ENCODE results near the gene ZC3H12D.

Gene ZC3H12D

DNA sequence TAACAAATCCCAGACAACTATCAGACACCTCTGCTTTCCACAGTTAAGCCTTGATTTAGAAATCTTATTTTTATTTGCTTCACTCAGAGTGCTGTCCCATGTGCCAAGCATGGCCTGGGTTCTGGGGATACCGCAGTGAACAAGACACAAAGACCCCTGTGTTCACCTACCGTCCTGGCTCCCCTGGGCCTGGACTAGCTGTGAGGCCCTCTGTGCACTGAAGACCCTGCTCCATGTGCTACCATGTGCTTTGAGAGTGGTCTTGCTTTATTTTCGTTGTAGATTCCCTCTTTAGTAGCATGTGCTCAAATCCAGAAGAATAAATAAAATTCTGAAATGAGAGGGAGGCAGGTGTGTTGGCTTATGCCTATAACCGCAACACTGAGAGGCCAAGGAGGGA, 62.2 kb downstream of the ZC3H12D start:
- Histone ChIP-seq H3K4me1 (ENCODE audit: control insufficient read depth, insufficient read depth, low read length) (0 out of 2 replicates have a peak, but pooled peaks cover 2% of the 10 kb centered on the region), H3K4me3 (ENCODE audit: low read depth, low read length) (no peak overlapping the region), H3K36me3 (ENCODE audit: control insufficient read depth in 2 of 2, insufficient read depth in 1 of 2, low read length in 2 of 2) (no peaks in the 10 kb centered on the region), H3K27ac (ENCODE audit: extremely low read depth, low read depth, low read length) (no peak overlapping the region), H3K9me3 (ENCODE audit: control insufficient read depth, insufficient read depth, low read depth, low read length) (no peaks in the 10 kb centered on the region)
- ChIA-PET POLR2A (no interaction called here), CTCF (interaction anchor here (0.6 to 1.6 kb wide), 4 partner anchors 80 to 396 kb away, joined by 3 to 5 read pairs (median 4); no protein-coding TSS in a partner anchor)
- TF ChIP-seq, protein P1, sequence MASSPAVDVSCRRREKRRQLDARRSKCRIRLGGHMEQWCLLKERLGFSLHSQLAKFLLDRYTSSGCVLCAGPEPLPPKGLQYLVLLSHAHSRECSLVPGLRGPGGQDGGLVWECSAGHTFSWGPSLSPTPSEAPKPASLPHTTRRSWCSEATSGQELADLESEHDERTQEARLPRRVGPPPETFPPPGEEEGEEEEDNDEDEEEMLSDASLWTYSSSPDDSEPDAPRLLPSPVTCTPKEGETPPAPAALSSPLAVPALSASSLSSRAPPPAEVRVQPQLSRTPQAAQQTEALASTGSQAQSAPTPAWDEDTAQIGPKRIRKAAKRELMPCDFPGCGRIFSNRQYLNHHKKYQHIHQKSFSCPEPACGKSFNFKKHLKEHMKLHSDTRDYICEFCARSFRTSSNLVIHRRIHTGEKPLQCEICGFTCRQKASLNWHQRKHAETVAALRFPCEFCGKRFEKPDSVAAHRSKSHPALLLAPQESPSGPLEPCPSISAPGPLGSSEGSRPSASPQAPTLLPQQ (tag by site-specific recombination; IDR thresholded peaks at IDR 0.05) = no peak
- 0 out of 2 replicates have a peak, but pooled peaks have one; percentile 23 for TF ChIP-seq ZBTB17 (tag by site-specific recombination; IDR thresholded peaks at IDR 0.05)

DNA sequence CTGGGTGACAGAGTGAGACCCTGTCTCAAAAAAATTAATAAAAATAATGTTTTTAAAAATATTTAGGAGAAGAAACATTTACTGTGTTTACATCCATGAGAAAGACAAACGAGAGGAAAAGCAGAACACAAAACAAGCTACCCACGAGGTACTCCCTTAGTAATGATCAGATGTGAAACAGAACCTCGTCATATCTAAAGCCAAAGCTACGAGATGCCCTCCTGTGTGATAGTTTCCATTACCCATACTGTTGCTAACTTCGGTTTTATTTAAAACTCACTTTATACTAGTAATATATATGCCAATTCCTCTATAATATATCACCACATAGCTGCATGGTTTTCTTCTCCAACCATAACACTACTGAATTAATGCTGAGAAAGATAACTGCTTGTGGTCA, 63.7 kb downstream of the ZC3H12D start:
- ChIA-PET POLR2A (no interaction called here), CTCF (interaction anchor here (0.6 to 4.1 kb wide), 7 partner anchors 12 to 843 kb away, joined by 3 to 30 read pairs (median 4); no protein-coding TSS in a partner anchor)
- TF ChIP-seq ZNF416 (tag by site-specific recombination; IDR thresholded peaks at IDR 0.05) = no peak
- no peak for TF ChIP-seq ZFP3 (tag by site-specific recombination; IDR thresholded peaks at IDR 0.05; ENCODE audit: low read depth)
- TF ChIP-seq, protein P2, sequence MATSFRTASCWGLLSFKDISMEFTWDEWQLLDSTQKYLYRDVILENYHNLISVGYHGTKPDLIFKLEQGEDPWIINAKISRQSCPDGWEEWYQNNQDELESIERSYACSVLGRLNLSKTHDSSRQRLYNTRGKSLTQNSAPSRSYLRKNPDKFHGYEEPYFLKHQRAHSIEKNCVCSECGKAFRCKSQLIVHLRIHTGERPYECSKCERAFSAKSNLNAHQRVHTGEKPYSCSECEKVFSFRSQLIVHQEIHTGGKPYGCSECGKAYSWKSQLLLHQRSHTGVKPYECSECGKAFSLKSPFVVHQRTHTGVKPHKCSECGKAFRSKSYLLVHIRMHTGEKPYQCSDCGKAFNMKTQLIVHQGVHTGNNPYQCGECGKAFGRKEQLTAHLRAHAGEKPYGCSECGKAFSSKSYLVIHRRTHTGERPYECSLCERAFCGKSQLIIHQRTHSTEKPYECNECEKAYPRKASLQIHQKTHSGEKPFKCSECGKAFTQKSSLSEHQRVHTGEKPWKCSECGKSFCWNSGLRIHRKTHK (tag by site-specific recombination; IDR thresholded peaks at IDR 0.05) = no peak
- no peak for TF ChIP-seq ZNF324 (tag by site-specific recombination; IDR thresholded peaks at IDR 0.05)
- no peak for TF ChIP-seq YY1 (tag by site-specific recombination; IDR thresholded peaks at IDR 0.05)
- TF ChIP-seq ZNF521 (tag by site-specific recombination; IDR thresholded peaks at IDR 0.05) = no peak
- no peak for TF ChIP-seq ZNF658 (tag by site-specific recombination; IDR thresholded peaks at IDR 0.05)
- TF ChIP-seq ZNF560 (tag by site-specific recombination; IDR thresholded peaks at IDR 0.05; ENCODE audit: borderline replicate concordance) = no peak
- no peak for TF ChIP-seq ZNF677 (tag by site-specific recombination; IDR thresholded peaks at IDR 0.05)
- no peak for TF ChIP-seq ZNF610 (tag by site-specific recombination; IDR thresholded peaks at IDR 0.05; ENCODE audit: borderline replicate concordance)
- H3K4me1 ChIP-seq (ENCODE audit: control insufficient read depth, insufficient read depth, low read length) = 0 out of 2 replicates have a peak, but pooled peaks cover 2% of the 10 kb centered on the region
- no peak overlapping the region for H3K4me3 ChIP-seq (ENCODE audit: low read depth, low read length)
- no peaks in the 10 kb centered on the region for H3K36me3 ChIP-seq (ENCODE audit: control insufficient read depth in 2 of 2, insufficient read depth in 1 of 2, low read length in 2 of 2)
- H3K9me3 ChIP-seq (ENCODE audit: control insufficient read depth, insufficient read depth, low read depth, low read length) = no peaks in the 10 kb centered on the region
- no peak overlapping the region for H3K27ac ChIP-seq (ENCODE audit: extremely low read depth, low read depth, low read length)

DNA sequence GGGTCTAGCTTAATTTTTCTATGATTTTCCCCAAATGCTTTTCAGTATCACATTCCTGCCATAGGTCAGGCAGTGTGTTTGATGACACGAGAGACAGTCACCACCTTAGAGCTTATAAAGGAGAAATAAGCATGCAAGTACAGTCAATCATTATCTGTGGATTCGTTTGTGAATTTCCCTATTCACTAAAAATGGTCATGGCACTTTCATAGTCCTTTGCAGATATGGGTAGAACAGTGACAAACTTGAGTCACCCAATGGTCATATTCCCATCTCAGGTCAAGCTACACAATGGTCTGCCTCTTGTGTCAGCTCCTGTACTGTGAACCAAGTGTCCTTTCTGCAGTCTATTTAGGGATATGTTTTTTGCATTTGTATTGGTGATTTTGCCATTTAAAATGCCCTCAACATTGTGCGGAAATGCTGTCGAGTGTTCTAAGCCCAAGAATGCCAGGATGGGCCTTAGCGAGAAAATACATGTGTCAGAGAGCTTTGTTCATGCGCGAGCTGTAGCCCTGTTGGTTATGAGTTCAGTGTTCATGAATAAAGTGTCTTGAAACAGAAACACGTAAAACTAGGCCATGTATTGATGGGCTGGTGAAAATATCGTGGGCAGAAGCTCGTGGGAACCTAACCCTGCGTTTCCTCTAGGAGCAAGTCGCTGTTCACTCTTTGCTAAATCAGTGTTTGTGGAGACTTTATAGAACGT, 65.0 kb downstream of the ZC3H12D start:
- Histone ChIP-seq H3K4me1 (ENCODE audit: control insufficient read depth, insufficient read depth, low read length) (0 out of 2 replicates have a peak, but pooled peaks cover 2% of the 10 kb centered on the region), H3K27ac (ENCODE audit: extremely low read depth, low read depth, low read length) (no peak overlapping the region), H3K36me3 (ENCODE audit: control insufficient read depth in 2 of 2, insufficient read depth in 1 of 2, low read length in 2 of 2) (peaks cover 0 to 2% of the 10 kb centered on the region in 2 experiments; a peak in 1 of 3 replicates), H3K9me3 (ENCODE audit: control insufficient read depth, insufficient read depth, low read depth, low read length) (no peaks in the 10 kb centered on the region), H3K4me3 (ENCODE audit: low read depth, low read length) (no peak overlapping the region)
- POLR2A ChIA-PET = no interaction called here
- TF ChIP-seq, protein P3, sequence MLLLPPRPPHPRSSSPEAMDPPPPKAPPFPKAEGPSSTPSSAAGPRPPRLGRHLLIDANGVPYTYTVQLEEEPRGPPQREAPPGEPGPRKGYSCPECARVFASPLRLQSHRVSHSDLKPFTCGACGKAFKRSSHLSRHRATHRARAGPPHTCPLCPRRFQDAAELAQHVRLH (tag by site-specific recombination; IDR thresholded peaks at IDR 0.05) = no peak
- TF ChIP-seq, protein P4, sequence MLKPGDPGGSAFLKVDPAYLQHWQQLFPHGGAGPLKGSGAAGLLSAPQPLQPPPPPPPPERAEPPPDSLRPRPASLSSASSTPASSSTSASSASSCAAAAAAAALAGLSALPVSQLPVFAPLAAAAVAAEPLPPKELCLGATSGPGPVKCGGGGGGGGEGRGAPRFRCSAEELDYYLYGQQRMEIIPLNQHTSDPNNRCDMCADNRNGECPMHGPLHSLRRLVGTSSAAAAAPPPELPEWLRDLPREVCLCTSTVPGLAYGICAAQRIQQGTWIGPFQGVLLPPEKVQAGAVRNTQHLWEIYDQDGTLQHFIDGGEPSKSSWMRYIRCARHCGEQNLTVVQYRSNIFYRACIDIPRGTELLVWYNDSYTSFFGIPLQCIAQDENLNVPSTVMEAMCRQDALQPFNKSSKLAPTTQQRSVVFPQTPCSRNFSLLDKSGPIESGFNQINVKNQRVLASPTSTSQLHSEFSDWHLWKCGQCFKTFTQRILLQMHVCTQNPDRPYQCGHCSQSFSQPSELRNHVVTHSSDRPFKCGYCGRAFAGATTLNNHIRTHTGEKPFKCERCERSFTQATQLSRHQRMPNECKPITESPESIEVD (tag by site-specific recombination; IDR thresholded peaks at IDR 0.05) = no peak
- TF ChIP-seq, protein P5, sequence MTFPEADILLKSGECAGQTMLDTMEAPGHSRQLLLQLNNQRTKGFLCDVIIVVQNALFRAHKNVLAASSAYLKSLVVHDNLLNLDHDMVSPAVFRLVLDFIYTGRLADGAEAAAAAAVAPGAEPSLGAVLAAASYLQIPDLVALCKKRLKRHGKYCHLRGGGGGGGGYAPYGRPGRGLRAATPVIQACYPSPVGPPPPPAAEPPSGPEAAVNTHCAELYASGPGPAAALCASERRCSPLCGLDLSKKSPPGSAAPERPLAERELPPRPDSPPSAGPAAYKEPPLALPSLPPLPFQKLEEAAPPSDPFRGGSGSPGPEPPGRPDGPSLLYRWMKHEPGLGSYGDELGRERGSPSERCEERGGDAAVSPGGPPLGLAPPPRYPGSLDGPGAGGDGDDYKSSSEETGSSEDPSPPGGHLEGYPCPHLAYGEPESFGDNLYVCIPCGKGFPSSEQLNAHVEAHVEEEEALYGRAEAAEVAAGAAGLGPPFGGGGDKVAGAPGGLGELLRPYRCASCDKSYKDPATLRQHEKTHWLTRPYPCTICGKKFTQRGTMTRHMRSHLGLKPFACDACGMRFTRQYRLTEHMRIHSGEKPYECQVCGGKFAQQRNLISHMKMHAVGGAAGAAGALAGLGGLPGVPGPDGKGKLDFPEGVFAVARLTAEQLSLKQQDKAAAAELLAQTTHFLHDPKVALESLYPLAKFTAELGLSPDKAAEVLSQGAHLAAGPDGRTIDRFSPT (tag by site-specific recombination; IDR thresholded peaks at IDR 0.05) = no peak
- no peak for TF ChIP-seq ZFP3 (tag by site-specific recombination; IDR thresholded peaks at IDR 0.05; ENCODE audit: low read depth)
- TF ChIP-seq, protein P6, sequence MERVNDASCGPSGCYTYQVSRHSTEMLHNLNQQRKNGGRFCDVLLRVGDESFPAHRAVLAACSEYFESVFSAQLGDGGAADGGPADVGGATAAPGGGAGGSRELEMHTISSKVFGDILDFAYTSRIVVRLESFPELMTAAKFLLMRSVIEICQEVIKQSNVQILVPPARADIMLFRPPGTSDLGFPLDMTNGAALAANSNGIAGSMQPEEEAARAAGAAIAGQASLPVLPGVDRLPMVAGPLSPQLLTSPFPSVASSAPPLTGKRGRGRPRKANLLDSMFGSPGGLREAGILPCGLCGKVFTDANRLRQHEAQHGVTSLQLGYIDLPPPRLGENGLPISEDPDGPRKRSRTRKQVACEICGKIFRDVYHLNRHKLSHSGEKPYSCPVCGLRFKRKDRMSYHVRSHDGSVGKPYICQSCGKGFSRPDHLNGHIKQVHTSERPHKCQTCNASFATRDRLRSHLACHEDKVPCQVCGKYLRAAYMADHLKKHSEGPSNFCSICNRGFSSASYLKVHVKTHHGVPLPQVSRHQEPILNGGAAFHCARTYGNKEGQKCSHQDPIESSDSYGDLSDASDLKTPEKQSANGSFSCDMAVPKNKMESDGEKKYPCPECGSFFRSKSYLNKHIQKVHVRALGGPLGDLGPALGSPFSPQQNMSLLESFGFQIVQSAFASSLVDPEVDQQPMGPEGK (tag by site-specific recombination; IDR thresholded peaks at IDR 0.05) = no peak
- TF ChIP-seq, protein P7, sequence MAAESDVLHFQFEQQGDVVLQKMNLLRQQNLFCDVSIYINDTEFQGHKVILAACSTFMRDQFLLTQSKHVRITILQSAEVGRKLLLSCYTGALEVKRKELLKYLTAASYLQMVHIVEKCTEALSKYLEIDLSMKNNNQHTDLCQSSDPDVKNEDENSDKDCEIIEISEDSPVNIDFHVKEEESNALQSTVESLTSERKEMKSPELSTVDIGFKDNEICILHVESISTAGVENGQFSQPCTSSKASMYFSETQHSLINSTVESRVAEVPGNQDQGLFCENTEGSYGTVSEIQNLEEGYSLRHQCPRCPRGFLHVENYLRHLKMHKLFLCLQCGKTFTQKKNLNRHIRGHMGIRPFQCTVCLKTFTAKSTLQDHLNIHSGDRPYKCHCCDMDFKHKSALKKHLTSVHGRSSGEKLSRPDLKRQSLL (tag by site-specific recombination; IDR thresholded peaks at IDR 0.05) = no peak
- TF ChIP-seq ZNF677 (tag by site-specific recombination; IDR thresholded peaks at IDR 0.05) = no peak
- CTCF ChIA-PET = interaction anchor here (0.5 to 4.1 kb wide), 9 partner anchors 8 to 842 kb away, joined by 3 to 30 read pairs (median 3); no protein-coding TSS in a partner anchor

Data from HEK293 (cell line).